T-cell (primary cell): ENCODE data around the gene ARHGEF33. TPM values are rescaled to one million over a fixed set of nuclear protein-coding genes. Genes with fewer than 3 reads are reported as not detected.

Experiments used
- ATAC-seq, 4 experiments: fragments of 200-7000 bp in 3 of 4; fragments of 150-1000 bp in 1 of 4; cut with Tn5 transposase; replicated peaks in 1 of 4; 1 replicate in 3 of 4; 2 replicates in 1 of 4; pipeline ENCODE4 v1.10.0; 2021; ENCODE audit warnings: moderate library complexity in 3 of 4, mild to moderate bottlenecking in 2 of 4, moderate number of reproducible peaks in 1 of 4
- CTCF ChIA-PET, 2 donors: fragments of 300-600 bp; sonication (Branson Sonifier 250); formaldehyde crosslinking; loops; one replicate each; lab custom pipeline; 2022; ENCODE audit warnings: antibody characterized with exemption in 2 of 2; lab: Charles Lee
- POLR2A ChIA-PET, 2 donors: fragments of 300-600 bp; sonication (Branson Sonifier 250); formaldehyde crosslinking; loops; one replicate each; lab custom pipeline; 2022; ENCODE audit warnings: antibody characterized with exemption in 2 of 2; lab: Charles Lee
- DNase-seq, 35 experiments: peaks; one replicate each; pipeline versions ENCODE4 v3.0.0 to v3.0.0-alpha.2; 2013 to 2023
- H3K27ac ChIP-seq: one replicate; pipeline ENCODE4 v1.5.1; 2013; ENCODE audit warnings: low read length
- H3K27me3 ChIP-seq, 2 experiments: replicated peaks in 1 of 2; 1 replicate in 1 of 2; 2 replicates in 1 of 2; pipeline versions ENCODE4 v1.6.1 to v1.7.0; 2013; ENCODE audit warnings: low read length in 1 of 2, mixed read lengths in 1 of 2; ENCODE audit not compliant: control insufficient read depth in 2 of 2, insufficient read depth in 2 of 2; ENCODE audit errors: extremely low read depth in 1 of 2
- H3K36me3 ChIP-seq, 2 donors: 1 replicate in 1 of 2; 2 replicates in 1 of 2; pipeline versions ENCODE4 v1.6.1 to v1.7.0; 2013; ENCODE audit warnings: low read length in 1 of 2; ENCODE audit not compliant: control insufficient read depth in 2 of 2, insufficient read depth in 1 of 2; ENCODE audit errors: extremely low read depth in 1 of 2
- H3K4me1 ChIP-seq, 2 experiments: 1 replicate in 1 of 2; 2 replicates in 1 of 2; pipeline versions ENCODE4 v1.6.1 to v1.7.0; 2013; ENCODE audit warnings: low read length in 2 of 2, mixed read lengths in 1 of 2; ENCODE audit not compliant: insufficient read depth in 2 of 2, control insufficient read depth in 1 of 2; ENCODE audit errors: extremely low read depth in 1 of 2
- H3K4me3 ChIP-seq, 2 donors: 1 replicate in 1 of 2; 2 replicates in 1 of 2; pipeline versions ENCODE4 v1.5.1 to v1.7.0; 2013; ENCODE audit warnings: mild to moderate bottlenecking in 2 of 2, low read length in 1 of 2, moderate library complexity in 1 of 2; ENCODE audit not compliant: control insufficient read depth in 1 of 2; ENCODE audit errors: extremely low read depth in 1 of 2
- H3K9me3 ChIP-seq: 2 replicates; pipeline ENCODE4 v1.7.0; 2013
- H3K27ac Mint-ChIP-seq, 2 donors: one replicate each; pipeline ENCODE4 v1.8.0; 2020 to 2021; ENCODE audit warnings: mild to moderate bottlenecking in 2 of 2, mixed read lengths in 2 of 2
- H3K27me3 Mint-ChIP-seq, 2 donors: one replicate each; pipeline ENCODE4 v1.8.0; 2021 to 2022; ENCODE audit warnings: mixed read lengths in 2 of 2
- H3K36me3 Mint-ChIP-seq: one replicate; pipeline ENCODE4 v1.8.0; 2021; ENCODE audit warnings: mixed read lengths
- H3K4me1 Mint-ChIP-seq, 3 donors: one replicate each; pipeline ENCODE4 v1.8.0; 2020 to 2022; ENCODE audit warnings: mixed read lengths in 3 of 3, mild to moderate bottlenecking in 1 of 3
- H3K4me3 Mint-ChIP-seq, 3 donors: one replicate each; pipeline ENCODE4 v1.8.0; 2020 to 2022; ENCODE audit warnings: mild to moderate bottlenecking in 3 of 3, mixed read lengths in 3 of 3, moderate library complexity in 3 of 3
- H3K9me3 Mint-ChIP-seq, 3 donors: one replicate each; pipeline ENCODE4 v1.8.0; 2020 to 2022; ENCODE audit warnings: mixed read lengths in 3 of 3
- WGBS: methylation state at CpG from one replicate; pipeline ENCODE4 v1.1.5; 2013; ENCODE audit warnings: missing lambda C conversion rate; ENCODE audit not compliant: insufficient coverage; 5-methylcytosine and 5-hydroxymethylcytosine counted together
- total RNA-seq, 35 experiments: library from RNA in 6 of 35; stranded (reverse) in 6 of 35; fragments of 120-200 nt in 1 of 35; gene quantifications; one replicate each; pipeline versions ENCODE4 v1.2.1 to v1.2.4 and lab custom pipeline; 2013 to 2026

Gene ARHGEF33
- total RNA-seq (under 1 TPM in 3 of 5 donors, not detected in 2; 0.15 to 0.26 (median 0.16) TPM), total RNA-seq (lab: John Stamatoyannopoulos, UW) (0 to 0.34 (median 0.10) reads per million in 29 experiments)
- 0.11 TPM for total RNA-seq (2013)

DNA sequence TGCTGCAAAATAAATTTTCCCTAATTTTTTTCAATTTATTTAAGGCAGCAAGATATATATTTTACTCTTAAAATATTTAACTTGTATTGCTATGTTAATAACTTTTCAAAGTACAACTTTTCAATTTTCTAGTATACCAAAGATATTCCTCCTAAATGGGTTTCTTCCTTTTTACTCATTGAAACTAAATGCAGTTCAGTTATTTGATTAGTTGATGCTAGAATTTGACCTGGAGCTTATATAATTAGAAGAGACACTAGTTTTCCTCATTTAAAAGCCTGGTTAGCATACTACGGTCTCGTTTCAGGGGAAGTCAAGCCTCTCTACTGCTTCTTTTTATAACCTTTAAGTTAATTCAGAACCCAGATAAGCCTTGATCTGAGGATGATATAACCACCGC is at the start of gene ARHGEF33:
ARHGEF33 (plus strand) TSS at position 301 of the 400 bp plus-strand sequence. CDS start 29,573 bp downstream, outside the sequence.
- WGBS: no CpG with 5 or more reads among the region's 3 CpGs
- H3K9me3 Mint-ChIP-seq: no peaks in the 10 kb centered on the region
- ChIA-PET CTCF (no interaction called here), POLR2A (no interaction called here)
- no peaks in the 10 kb centered on the region for H3K4me1 Mint-ChIP-seq
- Histone ChIP-seq H3K27me3 (peaks cover 0 to 2% of the 10 kb centered on the region in 2 experiments), H3K36me3 (no peaks in the 10 kb centered on the region), H3K4me1 (no peaks in the 10 kb centered on the region), H3K4me3 (no peak within 1 kb of the TSS), H3K9me3 (no peaks in the 10 kb centered on the region), H3K27ac (no peak within 1 kb of the TSS)
- no peak within 1 kb of the TSS for H3K4me3 Mint-ChIP-seq
- DNase-seq: no peak
- H3K27ac Mint-ChIP-seq: no peak within 1 kb of the TSS
- no peaks in the 10 kb centered on the region for H3K36me3 Mint-ChIP-seq
- peaks cover 0 to 3% of the 10 kb centered on the region in 2 donors for H3K27me3 Mint-ChIP-seq
- no peak for ATAC-seq

DNA sequence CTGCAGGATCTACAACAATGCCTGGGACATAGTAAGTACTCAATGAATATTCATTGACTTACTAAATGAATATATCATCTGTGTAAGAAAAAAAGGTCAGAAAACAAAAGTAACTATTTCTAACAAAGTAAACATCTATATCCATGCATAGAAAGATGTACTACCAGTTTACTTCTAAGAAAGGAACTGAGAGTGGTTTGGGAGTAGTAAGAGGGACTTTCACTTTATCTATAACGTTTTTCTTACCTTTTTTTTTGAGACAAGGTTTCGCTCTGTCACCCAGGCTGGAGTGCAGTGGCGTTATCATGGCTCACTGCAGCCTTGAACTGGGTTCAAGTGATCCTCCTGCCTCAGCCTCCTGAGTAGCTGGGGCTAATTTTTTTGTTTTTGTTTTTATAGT is 39.6 kb upstream of the ARHGEF33 start:
- DNase-seq (no peak), ATAC-seq (no peak)
- no peaks in the 10 kb centered on the region for H3K9me3 Mint-ChIP-seq
- H3K4me1 ChIP-seq: no peaks in the 10 kb centered on the region
- ChIA-PET CTCF (no interaction called here), POLR2A (no interaction called here)
- H3K36me3 Mint-ChIP-seq: peaks cover 66% of the 10 kb centered on the region
- H3K4me3 Mint-ChIP-seq: no peak overlapping the region
- no peaks in the 10 kb centered on the region for H3K4me1 Mint-ChIP-seq
- no peak overlapping the region for H3K27ac ChIP-seq
- H3K27me3 Mint-ChIP-seq: no peaks in the 10 kb centered on the region
- H3K27ac Mint-ChIP-seq: no peak overlapping the region
- H3K9me3 ChIP-seq: no peaks in the 10 kb centered on the region
- H3K36me3 ChIP-seq: peaks cover 2 to 26% of the 10 kb centered on the region in 2 donors
- no peaks in the 10 kb centered on the region for H3K27me3 ChIP-seq
- no CpG with 5 or more reads among the region's 3 CpGs for WGBS
- H3K4me3 ChIP-seq: no peak overlapping the region

DNA sequence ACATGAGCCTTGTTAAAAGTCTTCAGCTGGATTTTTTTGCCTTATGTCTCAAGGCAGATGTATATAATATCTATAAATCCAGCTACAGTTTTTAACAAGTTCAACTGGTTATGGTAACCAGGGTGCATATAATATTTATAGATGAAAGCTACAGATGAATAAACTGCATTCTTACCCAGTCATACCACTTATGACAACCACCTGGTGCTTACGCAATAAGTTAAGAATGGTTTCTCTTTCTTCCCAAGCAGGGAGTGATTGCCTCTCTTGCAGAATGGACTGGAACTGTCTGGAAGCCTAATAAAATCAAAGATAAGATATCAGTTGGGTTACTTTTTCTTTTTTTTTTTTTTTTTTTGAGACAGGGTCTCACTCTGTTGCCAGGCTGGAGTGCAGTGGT is 33.5 kb upstream of the ARHGEF33 start:
- no peak for ATAC-seq
- POLR2A ChIA-PET: interaction anchor here in 1 of 2 donors (0.5 kb wide), 1 partner anchor 116 kb away, joined by 4 read pairs; no protein-coding TSS in a partner anchor
- Histone ChIP-seq H3K27me3 (no peaks in the 10 kb centered on the region), H3K9me3 (no peaks in the 10 kb centered on the region), H3K4me3 (no peak overlapping the region), H3K27ac (no peak overlapping the region), H3K36me3 (peaks cover 12 to 57% of the 10 kb centered on the region in 2 donors), H3K4me1 (no peaks in the 10 kb centered on the region)
- H3K4me3 Mint-ChIP-seq: no peak overlapping the region
- H3K36me3 Mint-ChIP-seq: peaks cover 55% of the 10 kb centered on the region
- H3K9me3 Mint-ChIP-seq: no peaks in the 10 kb centered on the region
- WGBS: no CpG with 5 or more reads among the region's 1 CpG
- CTCF ChIA-PET: no interaction called here
- H3K27me3 Mint-ChIP-seq: no peaks in the 10 kb centered on the region
- DNase-seq: no peak
- no peaks in the 10 kb centered on the region for H3K4me1 Mint-ChIP-seq
- no peak overlapping the region for H3K27ac Mint-ChIP-seq

DNA sequence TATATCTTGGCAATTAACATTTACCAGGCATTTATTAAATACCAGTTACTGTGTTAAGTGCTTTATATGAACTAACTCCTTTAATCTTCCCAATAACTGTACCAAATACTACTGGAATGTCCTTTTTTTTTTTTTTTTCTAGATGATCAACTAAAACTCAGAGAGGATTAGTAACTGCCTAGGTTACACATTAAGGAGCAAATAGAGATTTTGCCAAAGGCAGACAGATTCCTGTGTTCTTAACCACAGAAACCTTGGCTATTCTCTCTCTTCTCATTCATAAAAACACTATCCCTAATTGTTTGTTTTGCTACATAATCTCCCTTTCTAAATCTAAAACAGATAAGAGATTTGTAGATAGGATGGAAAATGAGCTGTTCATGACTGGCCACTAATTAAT is 27.2 kb upstream of the ARHGEF33 start:
- CTCF ChIA-PET: no interaction called here
- no peak overlapping the region for H3K4me3 ChIP-seq

DNA sequence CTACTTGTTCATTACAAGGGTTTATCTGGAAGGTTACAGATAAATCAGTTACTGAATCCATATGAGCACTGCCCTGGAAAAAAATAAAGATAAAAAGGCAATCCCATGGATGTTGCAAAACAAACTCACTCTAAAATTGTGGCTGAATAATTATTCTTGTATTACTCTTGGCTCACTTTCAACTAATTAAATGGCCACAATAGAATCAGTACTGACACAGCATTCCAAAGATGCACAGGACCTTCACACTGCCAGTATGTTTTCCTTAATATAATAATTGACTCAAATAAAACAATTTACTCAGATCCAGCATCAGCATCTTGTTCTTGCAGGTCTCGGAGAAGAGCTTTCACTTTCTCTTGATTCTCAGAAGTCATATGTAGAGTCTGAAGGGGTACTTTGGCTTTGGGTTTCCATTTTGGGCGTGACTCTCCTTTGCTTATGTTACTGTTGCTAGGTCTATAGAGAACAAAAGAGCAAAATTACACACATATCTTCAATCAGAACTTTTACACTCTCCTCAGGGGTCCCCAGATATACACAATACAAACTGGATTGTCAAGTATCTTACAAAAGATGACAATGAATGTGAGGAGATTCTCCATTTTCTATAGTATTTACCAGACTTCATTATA is 26.5 kb upstream of the ARHGEF33 start:
- Mint-ChIP-seq H3K27me3 (no peaks in the 10 kb centered on the region), H3K4me1 (peaks cover 0 to 8% (median 7%) of the 10 kb centered on the region in 3 donors), H3K9me3 (no peaks in the 10 kb centered on the region), H3K4me3 (no peak overlapping the region), H3K36me3 (peaks cover 72% of the 10 kb centered on the region), H3K27ac (no peak overlapping the region)
- POLR2A ChIA-PET: no interaction called here
- no peaks in the 10 kb centered on the region for H3K9me3 ChIP-seq
- H3K27me3 ChIP-seq: no peaks in the 10 kb centered on the region
- H3K27ac ChIP-seq: no peak overlapping the region
- H3K36me3 ChIP-seq: peaks cover 0 to 54% of the 10 kb centered on the region in 2 donors
- H3K4me3 ChIP-seq: no peak overlapping the region
- no CpG with 5 or more reads among the region's 2 CpGs for WGBS
- DNase-seq (no peak), ATAC-seq (no peak)
- H3K4me1 ChIP-seq: no peaks in the 10 kb centered on the region
- CTCF ChIA-PET: no interaction called here

More for the DNA sequence above, 27.2 kb upstream of the ARHGEF33 start:
- H3K4me1 ChIP-seq: no peaks in the 10 kb centered on the region
- DNase-seq: no peak
- Mint-ChIP-seq H3K27ac (no peak overlapping the region), H3K4me3 (no peak overlapping the region), H3K9me3 (no peaks in the 10 kb centered on the region), H3K4me1 (peaks cover 0 to 8% (median 7%) of the 10 kb centered on the region in 3 donors), H3K27me3 (no peaks in the 10 kb centered on the region), H3K36me3 (peaks cover 69% of the 10 kb centered on the region)
- H3K27me3 ChIP-seq: no peaks in the 10 kb centered on the region
- H3K9me3 ChIP-seq: no peaks in the 10 kb centered on the region
- no peak for ATAC-seq
- H3K36me3 ChIP-seq: peaks cover 0 to 55% of the 10 kb centered on the region in 2 donors
- H3K27ac ChIP-seq: no peak overlapping the region
- POLR2A ChIA-PET: no interaction called here

DNA sequence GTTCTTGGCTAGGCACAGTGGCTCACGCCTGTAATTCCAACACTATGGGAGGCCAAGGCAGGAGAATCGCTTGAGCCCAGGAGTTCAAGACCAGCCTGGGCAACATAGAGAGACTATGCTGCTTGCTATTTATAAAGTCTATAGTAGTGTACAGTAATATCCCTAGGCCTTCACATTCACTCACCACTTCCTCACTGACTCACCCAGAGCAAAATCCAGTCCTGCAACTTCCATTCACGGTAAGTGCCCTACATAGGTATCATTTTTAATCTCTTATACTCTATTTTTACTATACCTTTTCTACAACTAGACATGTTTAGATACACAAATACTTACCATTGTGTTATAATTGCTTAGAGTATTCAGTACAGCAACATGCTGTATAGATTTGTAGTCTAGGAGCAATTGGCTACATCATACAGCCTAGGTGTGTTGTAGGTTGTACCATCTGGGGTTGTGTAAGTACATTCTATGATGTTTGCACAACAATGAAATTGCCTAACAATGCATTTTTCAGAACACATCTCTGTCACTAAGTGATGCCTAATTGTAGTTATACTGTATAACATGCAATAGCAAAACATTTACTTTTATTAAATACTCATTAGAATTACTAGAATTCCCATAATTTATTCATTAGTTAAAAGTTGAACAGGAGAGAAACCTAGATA is 22.8 kb upstream of the ARHGEF33 start:
- Mint-ChIP-seq H3K27me3 (no peaks in the 10 kb centered on the region), H3K36me3 (peaks cover 68% of the 10 kb centered on the region), H3K9me3 (peaks cover 5 to 15% (median 14%) of the 10 kb centered on the region in 3 donors), H3K27ac (no peak overlapping the region), H3K4me1 (peaks cover under 1 to 8% (median 7%) of the 10 kb centered on the region in 3 donors), H3K4me3 (no peak overlapping the region)
- Histone ChIP-seq H3K4me1 (no peaks in the 10 kb centered on the region), H3K9me3 (peaks cover under 1% of the 10 kb centered on the region), H3K4me3 (no peak overlapping the region), H3K27me3 (no peaks in the 10 kb centered on the region), H3K36me3 (peaks cover 0 to 35% of the 10 kb centered on the region in 2 donors), H3K27ac (no peak overlapping the region)
- WGBS: 100% methylated on average over 1 of the region's 3 CpGs
- no peak for DNase-seq
- CTCF ChIA-PET: no interaction called here
- POLR2A ChIA-PET: no interaction called here
- no peak for ATAC-seq
